Transverse colon (tissue), 4 donors: ENCODE data around the gene MGAT5. TPM values are rescaled to one million over a fixed set of nuclear protein-coding genes. Genes with fewer than 3 reads are reported as not detected.

Experiments
- DNase-seq: peaks from one replicate; pipeline ENCODE4 v3.0.0-alpha.2; 2019
- H3K27ac ChIP-seq, 4 donors: fragments of 200-600 bp; sonication (generic); 2 replicates each; pipeline ENCODE4 v1.5.1; 2016 to 2018; ENCODE audit warnings: inconsistent platforms in 4 of 4
- H3K27me3 ChIP-seq: fragments of 200-600 bp; sonication (generic); 2 replicates; pipeline ENCODE4 v1.5.1; 2017; ENCODE audit warnings: inconsistent platforms
- H3K36me3 ChIP-seq, 4 donors: fragments of 200-600 bp; sonication (generic); 2 replicates each; pipeline ENCODE4 v1.5.1; 2017 to 2019; ENCODE audit warnings: inconsistent platforms in 4 of 4
- H3K4me1 ChIP-seq, 4 donors: fragments of 200-600 bp; sonication (generic); 2 replicates each; pipeline ENCODE4 v1.5.1; 2017 to 2020; ENCODE audit warnings: inconsistent platforms in 4 of 4
- H3K4me3 ChIP-seq, 4 donors: fragments of 200-600 bp; sonication (generic); 1 replicate in 1 of 4; 2 replicates in 3 of 4; pipeline versions ENCODE4 v1.5.1 to v1.6.1; 2017 to 2019; ENCODE audit warnings: inconsistent platforms in 4 of 4
- H3K9me3 ChIP-seq, 2 donors: fragments of 200-600 bp; sonication (generic); 2 replicates each; pipeline ENCODE4 v1.5.1; 2017 to 2019; ENCODE audit warnings: inconsistent platforms in 2 of 2
- EP300 ChIP-seq: sonication (generic); formaldehyde crosslinking; IDR thresholded peaks from one replicate; pipeline ENCODE4 v1.6.1; 2017; ENCODE audit warnings: antibody characterized with exemption, low read depth
- POLR2A ChIP-seq: fragments of 450-650 bp; IDR thresholded peaks from one replicate; pipeline ENCODE4 v1.6.1; 2016; ENCODE audit warnings: antibody characterized with exemption, mild to moderate bottlenecking, moderate library complexity
- POLR2AphosphoS5 ChIP-seq, 3 donors: sonication (generic); formaldehyde crosslinking; IDR thresholded peaks; one replicate each; pipeline ENCODE4 v1.6.1; 2016; ENCODE audit warnings: antibody characterized with exemption in 3 of 3
- WGBS, 2 donors: methylation state at CpG; one replicate each; pipeline ENCODE4 v1.1.5; 2018; ENCODE audit warnings: low coverage in 1 of 2; 5-methylcytosine and 5-hydroxymethylcytosine counted together
- in situ Hi-C, 4 donors: fragments of 200-750 bp; cut with MboI; loops; one replicate each; pipeline versions ENCODE4 v1.15.0 to v1.15.1; 2017; ENCODE audit warnings: low sequenced_read_pairs in 3 of 4, low pct_ligation_motif_present in 1 of 4, low pct_unique_long_range_greater_than_20kb in 1 of 4
- intact Hi-C: fragments of 100-400 bp; cut with DNase I; formaldehyde crosslinking; loops from one replicate; pipeline ENCODE4 v1.15.1; 2023; ENCODE audit warnings: low total_unique reads
- total RNA-seq, 4 donors: library from RNA; depleted of rRNA; stranded (reverse); fragments of >200 nt; gene quantifications; one replicate each; pipeline ENCODE4 v1.1.0, GENCODE V29; 2016
- TF ChIP-seq, protein P1 (sequence below), 5 experiments: fragments of 200-600 bp in 3 of 5; fragments of 450-650 bp in 2 of 5; sonication (generic) in 3 of 5; IDR thresholded peaks; 1 replicate in 2 of 5; 2 replicates in 3 of 5; pipeline ENCODE4 v1.5.1; 2016 to 2017; ENCODE audit warnings: antibody characterized with exemption in 5 of 5, inconsistent platforms in 3 of 5, mild to moderate bottlenecking in 2 of 5, moderate library complexity in 1 of 5

The MGAT5 gene
- total RNA-seq, 4 donors from 2014 or later, result 23.6 to 67.6 (median 55.2) TPM

DNA sequence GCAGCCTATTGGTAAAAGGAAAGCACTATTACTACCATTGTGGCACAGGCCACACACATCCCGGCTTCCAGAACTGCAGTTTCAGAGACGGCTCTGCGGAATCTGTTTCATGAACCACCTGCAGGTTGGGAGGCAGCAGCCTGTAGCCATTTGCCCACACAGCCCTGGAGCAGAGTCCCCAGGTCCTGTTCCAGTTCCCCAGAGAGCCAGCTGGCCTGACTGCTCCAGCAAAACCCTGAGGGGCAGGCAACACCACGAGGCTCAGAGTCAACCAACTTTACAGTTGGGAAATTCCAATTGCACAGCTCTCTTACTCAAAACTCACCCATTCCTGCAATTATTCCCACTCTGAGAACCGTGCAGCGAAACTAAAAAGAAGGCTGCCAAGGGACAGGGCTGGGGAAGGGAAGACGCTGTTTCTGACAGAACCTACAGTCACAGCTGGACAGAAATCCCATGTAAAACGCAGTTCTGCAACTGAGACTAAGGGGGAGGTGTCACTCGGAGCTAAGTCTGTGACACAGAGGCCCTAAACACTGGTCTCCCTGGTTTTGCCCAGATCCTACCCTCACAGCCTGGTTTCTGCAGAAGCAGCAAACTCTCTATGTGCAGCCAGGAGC, 245.5 kb downstream of the MGAT5 start:
- WGBS, 2 donors, result 81% methylated on average over 9 of the region's 9 CpGs; no CpG with 5 or more reads in 1 of the 2 donors

DNA sequence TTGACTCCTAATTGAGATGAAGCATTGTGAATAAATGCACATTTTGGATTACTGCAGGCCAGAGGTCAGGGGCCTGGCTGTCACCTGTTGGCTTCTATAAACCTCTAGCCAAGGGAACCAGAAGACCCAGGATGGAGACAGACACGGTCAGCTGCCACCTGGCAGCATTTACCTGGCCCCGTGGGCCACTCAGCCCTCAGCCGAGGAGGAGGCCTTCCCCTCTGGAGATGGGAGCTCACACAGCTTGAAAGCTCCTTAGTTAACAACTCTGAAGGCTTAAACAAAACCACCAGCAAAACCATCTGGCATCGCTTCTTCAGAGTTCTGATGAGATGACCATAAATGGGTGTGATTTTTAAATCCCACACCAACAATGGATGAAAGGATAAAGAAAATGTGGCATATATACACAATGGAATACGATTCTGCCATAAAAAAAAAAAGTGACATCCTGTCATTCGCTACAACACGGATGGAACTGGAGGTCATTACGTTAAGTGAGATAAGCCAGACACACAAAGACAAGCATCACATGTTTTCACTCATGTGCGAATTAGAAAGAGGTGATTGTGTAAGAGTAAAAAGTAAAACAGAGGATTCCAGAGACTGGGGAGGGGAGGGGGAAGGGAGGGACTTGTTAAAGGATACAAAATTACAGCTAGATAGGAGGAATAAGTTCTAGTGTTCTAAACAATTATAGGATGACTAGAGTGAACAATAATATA, 246.5 kb downstream of the MGAT5 start:
- intact Hi-C loops (no loop called here), in situ Hi-C loops (no loop called here)
- no peaks in the 10 kb centered on the region for H3K4me1 ChIP-seq
- WGBS, 2 donors, result 47 to 59% methylated on average over 6 to 9 of the region's 9 CpGs
- no peaks in the 10 kb centered on the region for H3K9me3 ChIP-seq
- DNase-seq, result no peak
- no peaks in the 10 kb centered on the region for H3K36me3 ChIP-seq
- H3K4me3 ChIP-seq, result no peak overlapping the region
- H3K27ac ChIP-seq, result no peak overlapping the region
- no peak for TF ChIP-seq EP300
- peak in 1 of 3 donors; percentile 29 for TF ChIP-seq POLR2AphosphoS5 (IDR thresholded peaks at IDR 0.05)
- TF ChIP-seq, protein P1, sequence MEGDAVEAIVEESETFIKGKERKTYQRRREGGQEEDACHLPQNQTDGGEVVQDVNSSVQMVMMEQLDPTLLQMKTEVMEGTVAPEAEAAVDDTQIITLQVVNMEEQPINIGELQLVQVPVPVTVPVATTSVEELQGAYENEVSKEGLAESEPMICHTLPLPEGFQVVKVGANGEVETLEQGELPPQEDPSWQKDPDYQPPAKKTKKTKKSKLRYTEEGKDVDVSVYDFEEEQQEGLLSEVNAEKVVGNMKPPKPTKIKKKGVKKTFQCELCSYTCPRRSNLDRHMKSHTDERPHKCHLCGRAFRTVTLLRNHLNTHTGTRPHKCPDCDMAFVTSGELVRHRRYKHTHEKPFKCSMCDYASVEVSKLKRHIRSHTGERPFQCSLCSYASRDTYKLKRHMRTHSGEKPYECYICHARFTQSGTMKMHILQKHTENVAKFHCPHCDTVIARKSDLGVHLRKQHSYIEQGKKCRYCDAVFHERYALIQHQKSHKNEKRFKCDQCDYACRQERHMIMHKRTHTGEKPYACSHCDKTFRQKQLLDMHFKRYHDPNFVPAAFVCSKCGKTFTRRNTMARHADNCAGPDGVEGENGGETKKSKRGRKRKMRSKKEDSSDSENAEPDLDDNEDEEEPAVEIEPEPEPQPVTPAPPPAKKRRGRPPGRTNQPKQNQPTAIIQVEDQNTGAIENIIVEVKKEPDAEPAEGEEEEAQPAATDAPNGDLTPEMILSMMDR (IDR thresholded peaks at IDR 0.05), result no peak
- H3K27me3 ChIP-seq, result no peaks in the 10 kb centered on the region

More for the DNA sequence above, 245.5 kb downstream of the MGAT5 start:
- in situ Hi-C loops (no loop called here), intact Hi-C loops (no loop called here)
- no peaks in the 10 kb centered on the region for H3K36me3 ChIP-seq
- no peak overlapping the region for H3K27ac ChIP-seq
- no peak for TF ChIP-seq EP300
- TF ChIP-seq, protein P1 (IDR thresholded peaks at IDR 0.05), result no peak
- no peak for TF ChIP-seq POLR2A
- no peak for TF ChIP-seq POLR2AphosphoS5 (IDR thresholded peaks at IDR 0.05)
- no peaks in the 10 kb centered on the region for H3K4me1 ChIP-seq
- no peak for DNase-seq
- H3K4me3 ChIP-seq, result no peak overlapping the region
- H3K9me3 ChIP-seq, result no peaks in the 10 kb centered on the region
- H3K27me3 ChIP-seq, result no peaks in the 10 kb centered on the region

DNA sequence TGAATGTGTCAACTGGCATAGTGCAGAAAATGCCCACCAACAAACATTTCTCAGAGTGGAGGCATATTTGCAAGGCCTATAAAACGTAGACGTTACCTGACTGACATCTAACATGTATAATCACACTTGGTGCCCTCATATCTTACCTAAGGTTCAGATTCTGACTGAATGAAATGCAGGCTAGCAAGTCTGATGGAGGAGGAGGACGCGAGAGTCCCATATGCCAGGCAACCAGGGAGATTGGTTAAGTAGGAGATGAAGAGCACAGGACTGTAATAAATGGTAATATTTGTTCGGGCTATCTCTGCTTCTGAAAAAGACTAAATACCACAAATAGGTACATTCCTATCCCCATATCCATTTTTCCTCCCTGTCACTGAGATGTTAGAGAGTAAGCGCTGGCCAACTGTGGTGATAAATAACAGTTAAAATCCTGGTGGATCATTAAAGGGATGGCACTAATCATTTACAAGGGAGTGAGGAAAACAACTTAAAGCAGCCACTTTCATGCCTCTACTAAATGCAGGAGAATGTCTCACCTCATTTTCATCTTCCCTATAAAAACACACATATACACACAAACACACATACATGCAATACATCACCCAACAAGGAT, 247.7 kb downstream of the MGAT5 start:
- TF ChIP-seq EP300 (no peak), POLR2AphosphoS5 (IDR thresholded peaks at IDR 0.05) (no peak), POLR2A (no peak)
- TF ChIP-seq, protein P1 (IDR thresholded peaks at IDR 0.05), result no peak
- H3K4me1 ChIP-seq, result no peaks in the 10 kb centered on the region
- no peaks in the 10 kb centered on the region for H3K9me3 ChIP-seq
- H3K27ac ChIP-seq, result no peak overlapping the region
- no peaks in the 10 kb centered on the region for H3K36me3 ChIP-seq
- no peak overlapping the region for H3K4me3 ChIP-seq
- WGBS, 2 donors, result 72 to 83% methylated on average over 4 to 6 of the region's 6 CpGs
- intact Hi-C loops, result no loop called here
- no peak for DNase-seq
- in situ Hi-C loops, result no loop called here
- no peaks in the 10 kb centered on the region for H3K27me3 ChIP-seq

DNA sequence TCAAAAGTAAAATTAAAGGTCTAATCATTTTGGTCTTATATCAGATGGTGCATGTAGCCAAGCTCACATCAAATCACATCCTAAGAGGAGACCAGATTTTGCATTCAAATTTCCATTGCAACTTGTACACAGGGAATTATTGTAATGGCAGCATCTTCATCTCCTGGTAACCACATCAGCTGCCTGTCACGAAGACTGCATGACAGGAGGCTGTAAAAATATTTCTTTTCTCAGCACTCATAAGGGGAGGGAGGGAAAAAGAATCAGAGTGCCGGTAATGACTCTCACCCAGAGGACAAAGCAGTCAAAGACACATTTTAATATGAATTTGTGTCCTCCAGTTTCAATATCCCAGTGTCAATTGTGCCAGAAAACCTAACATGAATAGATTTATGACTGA, 248.2 kb downstream of the MGAT5 start:
- intact Hi-C loops, result no loop called here
- Histone ChIP-seq H3K4me3 (no peak overlapping the region), H3K9me3 (no peaks in the 10 kb centered on the region), H3K27ac (no peak overlapping the region), H3K27me3 (no peaks in the 10 kb centered on the region), H3K4me1 (no peaks in the 10 kb centered on the region), H3K36me3 (no peaks in the 10 kb centered on the region)
- no peak for DNase-seq
- WGBS, 2 donors, result 50% methylated on average over 2 of the region's 2 CpGs; no CpG with 5 or more reads in 1 of the 2 donors
- in situ Hi-C loops, result no loop called here
- TF ChIP-seq POLR2AphosphoS5 (IDR thresholded peaks at IDR 0.05), result no peak
- TF ChIP-seq POLR2A, result no peak
- no peak for TF ChIP-seq EP300
- TF ChIP-seq, protein P1 (IDR thresholded peaks at IDR 0.05), result no peak
